PC-9 (cell line): ENCODE results near the gene PTGIR.

Experiments
- CTCF ChIP-seq: fragments of 200-600 bp; sonication (generic); conservative IDR thresholded peaks from 2 replicates; pipeline ENCODE4 v1.6.1; 2017; ENCODE audit warnings: mixed run types, antibody characterized with exemption, mild to moderate bottlenecking, moderate library complexity
- EZH2 ChIP-seq: fragments of 200-600 bp; sonication (generic); IDR thresholded peaks from 2 replicates; pipeline ENCODE4 v1.8.0; 2017; ENCODE audit warnings: antibody characterized with exemption, low read depth

DNA sequence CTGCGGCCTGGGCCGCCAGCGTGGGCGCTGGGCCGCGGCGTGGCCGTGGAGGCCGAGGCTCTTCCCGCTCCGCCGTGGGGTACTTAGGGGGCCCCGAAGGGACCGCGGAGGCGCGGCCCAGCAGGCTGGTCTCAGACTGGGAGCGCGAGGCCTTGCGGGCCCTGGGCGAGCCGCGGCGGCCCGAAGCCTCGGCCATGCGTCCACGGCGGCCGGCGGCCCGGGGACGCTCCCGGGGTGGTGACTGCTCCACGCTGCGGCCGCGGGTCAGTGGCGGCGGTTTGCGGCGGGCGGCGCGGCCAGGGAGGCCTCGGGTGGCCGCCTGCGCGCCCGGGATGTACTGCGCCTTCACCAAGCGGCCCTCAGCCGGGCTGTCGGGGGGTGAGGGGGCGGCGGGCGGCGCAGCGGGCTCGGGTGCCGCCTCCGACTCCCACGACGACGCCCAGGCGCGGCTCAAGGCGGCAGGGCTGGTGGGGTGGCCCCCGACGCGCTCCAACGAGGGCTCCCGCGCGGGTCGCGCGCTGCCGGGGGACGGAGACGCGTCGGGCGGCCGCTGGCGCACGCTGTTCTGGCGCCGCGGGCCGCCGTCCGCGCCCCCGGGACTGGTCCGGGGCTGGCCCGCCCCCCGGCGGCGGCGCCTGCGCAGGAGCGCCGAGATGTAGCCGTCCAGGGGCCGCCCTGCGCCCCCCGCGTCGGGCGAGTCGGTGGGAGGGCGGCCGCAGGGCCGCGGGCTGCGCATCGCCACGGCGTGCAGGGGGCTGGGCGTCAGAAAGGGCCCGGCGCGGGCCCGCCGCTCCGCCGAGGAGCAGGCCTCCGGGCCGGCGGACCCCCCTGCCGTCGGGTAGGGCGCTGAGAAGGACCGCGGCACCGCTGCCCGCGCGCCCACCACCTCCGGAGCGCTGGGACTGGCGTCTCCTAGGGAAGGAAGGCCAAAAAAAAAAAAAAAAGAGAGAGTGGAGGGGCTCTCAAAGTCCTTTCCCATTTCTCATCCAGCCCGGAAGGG lies 24.4 kb upstream of the PTGIR start:
- TF ChIP-seq CTCF, result no peak
- no peak for TF ChIP-seq EZH2
